Natural killer cell (primary cell): ENCODE measurements around the gene ASMTL. TPM values are rescaled to one million over a fixed set of nuclear protein-coding genes. Genes with fewer than 3 reads are reported as not detected.

Experiments used
- ATAC-seq, 3 donors: fragments of 150-1000 bp in 2 of 3; fragments of 200-7000 bp in 1 of 3; cut with Tn5 transposase; 1 replicate in 1 of 3; 2 replicates in 2 of 3; pipeline ENCODE4 v1.10.0; 2021; ENCODE audit warnings: mild to moderate bottlenecking in 2 of 3, moderate library complexity in 2 of 3
- DNase-seq, 2 donors: peaks; one replicate each; pipeline versions ENCODE4 v3.0.0 to v3.0.0-alpha.2; 2013 to 2021; ENCODE audit warnings: mixed read lengths in 1 of 2
- H3K27ac ChIP-seq: one replicate; pipeline ENCODE4 v1.5.1; 2013; ENCODE audit warnings: mild to moderate bottlenecking, low read length
- H3K27me3 ChIP-seq: one replicate; pipeline ENCODE4 v1.6.1; 2013; ENCODE audit warnings: low read length; ENCODE audit not compliant: control insufficient read depth, insufficient read depth
- H3K36me3 ChIP-seq: one replicate; pipeline ENCODE4 v1.6.1; 2013; ENCODE audit warnings: low read length; ENCODE audit not compliant: control insufficient read depth, insufficient read depth
- H3K4me1 ChIP-seq: one replicate; pipeline ENCODE4 v1.6.1; 2013; ENCODE audit warnings: low read length; ENCODE audit not compliant: control insufficient read depth, insufficient read depth
- H3K4me3 ChIP-seq: one replicate; pipeline ENCODE4 v1.5.1; 2013; ENCODE audit warnings: low read length
- H3K9me3 ChIP-seq: one replicate; pipeline ENCODE4 v1.6.1; 2013; ENCODE audit warnings: low read length; ENCODE audit not compliant: control insufficient read depth, insufficient read depth
- H3K27ac Mint-ChIP-seq, 2 donors: one replicate each; pipeline ENCODE4 v1.8.0; 2022; ENCODE audit warnings: mild to moderate bottlenecking in 2 of 2, mixed read lengths in 2 of 2, moderate library complexity in 1 of 2
- H3K27me3 Mint-ChIP-seq, 2 donors: one replicate each; pipeline ENCODE4 v1.8.0; 2022; ENCODE audit warnings: low read depth in 2 of 2, mixed read lengths in 2 of 2
- H3K36me3 Mint-ChIP-seq: one replicate; pipeline ENCODE4 v1.8.0; 2022; ENCODE audit warnings: mixed read lengths
- H3K4me1 Mint-ChIP-seq, 2 donors: one replicate each; pipeline ENCODE4 v1.8.0; 2022; ENCODE audit warnings: mixed read lengths in 2 of 2
- H3K4me3 Mint-ChIP-seq: one replicate; pipeline ENCODE4 v1.8.0; 2022; ENCODE audit warnings: mild to moderate bottlenecking, moderate library complexity, mixed read lengths
- H3K9me3 Mint-ChIP-seq, 2 donors: one replicate each; pipeline ENCODE4 v1.8.0; 2022; ENCODE audit warnings: mixed read lengths in 2 of 2
- CTCF ChIP-seq: fragments of 200-600 bp; IDR thresholded peaks from one replicate; pipeline ENCODE4 v1.8.0; 2022; ENCODE audit warnings: antibody characterized with exemption
- WGBS: methylation state at CpG from one replicate; pipeline ENCODE4 v1.1.7; 2013; ENCODE audit warnings: missing lambda C conversion rate; ENCODE audit not compliant: insufficient coverage; 5-methylcytosine and 5-hydroxymethylcytosine counted together
- intact Hi-C: fragments of 100-400 bp; cut with micrococcal nuclease; formaldehyde crosslinking; loops from one replicate; pipeline ENCODE4 v1.14.2; 2022
- total RNA-seq, 4 donors: library from RNA; stranded (reverse); fragments of 120-200 nt in 1 of 4; gene quantifications; one replicate each; pipeline versions ENCODE4 v1.2.3 to v1.2.4, GENCODE V29; 2013 to 2022

The ASMTL gene
- total RNA-seq, 3 donors from 2014 or later (not counting 1 experiment from before 2014, with no cell fraction given), result 58.5 to 80.3 (median 66.1) TPM

DNA sequence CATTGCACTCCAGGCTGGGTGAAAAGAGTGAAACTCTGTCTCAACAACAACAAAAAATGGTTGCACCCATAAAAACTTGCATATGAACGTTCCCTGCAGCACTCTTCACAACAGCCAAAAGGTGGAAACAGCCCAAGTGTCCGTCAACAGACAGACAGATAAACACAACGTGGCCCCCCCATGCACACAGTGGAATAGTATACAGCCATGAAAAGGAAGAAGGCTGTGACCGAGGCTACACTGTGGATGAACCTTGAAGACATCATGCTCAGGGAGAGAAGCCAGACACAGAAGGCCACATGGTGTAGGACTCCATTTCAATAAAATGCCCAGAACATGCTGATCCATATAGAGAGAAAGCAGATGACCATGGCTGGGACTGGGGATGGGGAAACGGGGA lies 33.5 kb upstream of the ASMTL start:
- no peak overlapping the region for H3K27ac Mint-ChIP-seq
- no peaks in the 10 kb centered on the region for H3K9me3 ChIP-seq
- no peak for TF ChIP-seq CTCF
- peaks cover 33% of the 10 kb centered on the region for H3K36me3 ChIP-seq
- H3K9me3 Mint-ChIP-seq, result no peaks in the 10 kb centered on the region
- H3K4me3 ChIP-seq, result no peak overlapping the region
- peaks cover under 1% of the 10 kb centered on the region for H3K36me3 Mint-ChIP-seq
- ATAC-seq (no peak), DNase-seq (no peak)
- H3K27ac ChIP-seq, result no peak overlapping the region
- H3K4me1 ChIP-seq, result peaks cover 54% of the 10 kb centered on the region
- WGBS, result 99% methylated on average over 5 of the region's 5 CpGs
- peaks cover 40 to 52% of the 10 kb centered on the region in 2 donors for H3K4me1 Mint-ChIP-seq
- H3K4me3 Mint-ChIP-seq, result no peak overlapping the region
- H3K27me3 Mint-ChIP-seq, result no peaks in the 10 kb centered on the region
- H3K27me3 ChIP-seq, result no peaks in the 10 kb centered on the region
- intact Hi-C loops, result no loop called here

GRCh38 chrX:1485033-1485432 lies 32.3 kb upstream of the ASMTL start:
- no peak overlapping the region for H3K4me3 ChIP-seq
- H3K4me1 ChIP-seq, result peaks cover 66% of the 10 kb centered on the region
- H3K27ac ChIP-seq, result no peak overlapping the region
- no peaks in the 10 kb centered on the region for H3K27me3 ChIP-seq
- Mint-ChIP-seq H3K4me1 (peaks cover 49 to 56% of the 10 kb centered on the region in 2 donors), H3K36me3 (no peaks in the 10 kb centered on the region), H3K4me3 (no peak overlapping the region), H3K27ac (no peak overlapping the region), H3K9me3 (no peaks in the 10 kb centered on the region), H3K27me3 (no peaks in the 10 kb centered on the region)
- intact Hi-C loops, result no loop called here
- 77% methylated on average over 7 of the region's 9 CpGs for WGBS
- DNase-seq (no peak), ATAC-seq (no peak)
- no peak for TF ChIP-seq CTCF
- H3K9me3 ChIP-seq, result no peaks in the 10 kb centered on the region
- H3K36me3 ChIP-seq, result peaks cover 32% of the 10 kb centered on the region

- TF ChIP-seq CTCF, result no peak
- H3K27me3 ChIP-seq, result no peaks in the 10 kb centered on the region
- H3K9me3 Mint-ChIP-seq, result no peaks in the 10 kb centered on the region
- H3K27ac Mint-ChIP-seq, result peak overlapping the region; percentile 81 to 99
- H3K4me1 ChIP-seq, result peaks cover 67% of the 10 kb centered on the region
- intact Hi-C loops, result no loop called here
- no peak overlapping the region for H3K4me3 ChIP-seq
- no peaks in the 10 kb centered on the region for H3K27me3 Mint-ChIP-seq
- H3K9me3 ChIP-seq, result no peaks in the 10 kb centered on the region
- WGBS, result 82% methylated on average over 4 of the region's 5 CpGs
- ATAC-seq, result no peak
- DNase-seq, result no peak
- H3K36me3 ChIP-seq, result peaks cover 34% of the 10 kb centered on the region
- peaks cover 53 to 60% of the 10 kb centered on the region in 2 donors for H3K4me1 Mint-ChIP-seq
- no peak overlapping the region for H3K27ac ChIP-seq
- no peak overlapping the region for H3K4me3 Mint-ChIP-seq
- H3K36me3 Mint-ChIP-seq, result no peaks in the 10 kb centered on the region
These were observed 31.9 kb upstream of the ASMTL start for GRCh38 chrX:1484638-1485019.
